Measurements from ENCODE around the gene NKX2-4.

DNA sequence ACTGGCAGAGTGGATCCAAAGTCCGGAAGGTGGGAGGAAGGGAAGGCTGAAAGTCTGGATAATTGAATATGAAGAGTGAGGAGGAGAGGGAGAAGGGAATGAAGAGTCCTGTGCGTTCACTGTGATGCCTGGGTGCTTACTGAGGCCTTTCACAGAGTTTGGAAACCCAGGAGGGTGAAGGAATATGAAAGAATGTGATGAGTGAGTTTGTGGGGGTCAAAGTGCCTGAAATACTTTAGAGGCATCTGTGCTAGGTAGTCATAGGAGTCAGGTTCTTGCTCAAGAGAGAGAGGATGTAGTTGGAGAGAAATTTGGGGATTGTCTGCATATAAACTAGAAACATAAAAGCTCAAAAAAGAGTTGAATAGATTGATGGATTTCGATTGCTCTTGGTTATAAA lies 20.7 kb downstream of the NKX2-4 start:
- TF ChIP-seq EP300 (IDR thresholded peaks at IDR 0.05) (no peak), POLR2A (IDR thresholded peaks at IDR 0.05) (no peak)

All from gastroesophageal sphincter (tissue), 2 donors.